Activated naive CD4-positive, alpha-beta T cell treated with Interleukin-2 at 50 U/mL for 16 hours (primary cell): ENCODE measurements around the gene MAN2A2.

ENCODE experiments used
- DNase-seq: peaks from one replicate; pipeline ENCODE4 v3.0.0-alpha.2; 2020

MAN2A2 gene

DNA sequence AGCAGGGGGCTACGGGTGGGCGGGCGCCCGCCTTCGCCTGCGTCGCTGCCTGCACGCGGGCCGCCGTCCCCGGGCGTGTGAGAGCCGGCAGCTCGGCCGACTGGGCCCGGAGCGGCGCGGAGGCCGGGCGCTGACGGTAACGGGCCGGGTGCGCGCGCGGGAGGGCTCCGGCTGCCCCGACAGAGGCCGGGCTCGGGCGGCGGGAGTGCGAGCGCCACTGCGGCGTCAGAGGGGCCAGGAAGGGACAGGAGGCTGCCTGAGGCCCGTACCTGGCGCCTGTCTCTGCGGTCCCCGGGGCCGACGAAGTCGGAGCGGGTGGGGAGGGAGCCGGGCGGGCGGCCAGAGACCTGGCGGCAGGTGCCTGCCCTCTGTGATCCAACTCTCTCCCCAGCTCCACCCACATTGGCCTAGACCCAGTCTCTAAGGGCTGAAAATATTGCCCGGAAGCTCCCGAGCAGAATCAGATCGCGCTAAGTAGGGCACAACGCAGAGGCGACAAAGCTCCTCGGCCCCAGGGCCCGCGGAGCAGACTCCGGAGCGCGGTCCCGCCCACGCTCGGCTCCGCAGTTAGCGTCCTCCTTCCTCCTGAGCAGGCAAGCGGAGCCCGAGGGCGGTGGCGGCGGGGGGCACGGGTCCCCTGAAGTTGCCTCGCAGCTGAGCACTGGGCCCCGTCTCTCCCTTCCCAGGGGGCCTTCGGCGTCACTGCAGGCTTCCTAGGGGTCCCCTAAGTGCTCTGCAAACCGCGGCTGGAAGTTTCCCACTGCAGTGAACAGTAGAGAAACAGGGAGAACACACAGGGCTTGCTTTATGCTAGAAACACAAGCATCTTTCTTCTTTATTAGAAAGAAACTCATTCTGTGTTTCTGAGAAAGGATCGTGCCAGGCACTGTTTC, at the start of gene MAN2A2:
Gene MAN2A2 (plus strand): TSS at position 463 of the 893 bp plus-strand sequence. CDS start 906 bp downstream, outside the sequence.
- peak; percentile 83 for DNase-seq

DNA sequence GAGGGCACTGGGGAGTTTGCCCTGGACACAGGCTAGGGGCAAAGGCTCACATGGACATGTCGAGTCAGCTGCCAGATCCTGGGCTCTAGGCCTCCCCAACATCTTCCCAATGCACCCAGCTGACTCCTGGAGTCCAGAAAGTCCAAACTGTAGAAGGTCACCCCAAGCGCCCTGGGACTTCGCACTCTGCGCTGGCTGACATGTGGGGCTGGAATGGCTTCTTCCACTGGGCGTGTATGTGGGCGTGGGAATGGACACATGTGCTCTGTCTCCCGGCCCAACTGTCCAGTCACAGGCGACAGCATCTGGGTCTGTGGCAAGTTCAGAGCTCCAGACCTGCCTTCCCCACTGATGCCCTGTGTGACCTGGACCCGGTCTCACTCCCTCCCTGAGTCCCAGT, 48.0 kb upstream of the MAN2A2 start:
- DNase-seq: no peak

DNA sequence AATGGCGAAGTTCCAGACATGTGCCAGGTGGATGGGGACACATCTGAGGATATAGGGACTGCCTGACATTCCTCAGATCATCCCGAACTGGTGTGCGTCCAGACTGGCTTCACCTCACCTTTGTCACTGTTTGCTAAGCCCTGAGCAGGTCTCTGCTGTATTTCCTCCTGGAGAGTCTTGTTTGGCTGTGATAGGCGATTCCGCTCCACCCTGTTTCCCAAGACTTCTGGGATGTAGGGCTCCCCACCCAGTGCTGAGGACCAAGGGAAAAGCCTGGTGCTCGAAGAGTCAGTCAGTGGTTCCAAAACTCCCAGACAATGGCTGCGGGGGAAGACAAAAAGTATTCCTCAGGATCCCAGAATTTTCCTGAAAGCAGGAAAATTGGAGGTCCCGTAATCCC, 45.8 kb upstream of the MAN2A2 start:
- DNase-seq: no peak

DNA sequence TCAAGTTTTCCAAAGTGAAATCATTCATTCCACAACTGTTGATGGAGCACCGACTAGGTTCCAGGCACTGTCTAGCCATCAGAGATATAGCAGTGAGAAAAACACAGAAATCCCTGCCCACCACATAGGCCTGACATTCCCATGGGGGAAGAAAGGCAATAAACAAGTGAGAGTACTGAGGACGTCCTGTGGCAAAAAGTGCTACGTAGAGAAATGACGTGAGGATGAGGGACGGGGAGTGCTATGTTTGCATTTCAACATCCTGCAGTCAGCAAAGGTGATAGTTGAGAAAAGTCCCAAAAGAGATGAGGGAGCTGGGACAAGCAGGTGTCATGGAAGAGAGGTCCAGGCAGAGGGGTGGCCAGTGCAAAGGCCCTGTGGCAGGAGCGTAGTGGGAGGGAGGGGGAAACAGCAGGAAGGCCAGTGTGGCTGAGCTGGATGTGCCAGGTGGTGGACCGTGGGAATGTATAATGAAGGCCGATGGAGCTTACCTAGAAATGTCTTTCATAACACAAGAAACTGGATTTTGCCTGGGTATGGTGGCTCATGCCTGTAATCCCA, 45.1 kb upstream of the MAN2A2 start:
- DNase-seq: no peak

DNA sequence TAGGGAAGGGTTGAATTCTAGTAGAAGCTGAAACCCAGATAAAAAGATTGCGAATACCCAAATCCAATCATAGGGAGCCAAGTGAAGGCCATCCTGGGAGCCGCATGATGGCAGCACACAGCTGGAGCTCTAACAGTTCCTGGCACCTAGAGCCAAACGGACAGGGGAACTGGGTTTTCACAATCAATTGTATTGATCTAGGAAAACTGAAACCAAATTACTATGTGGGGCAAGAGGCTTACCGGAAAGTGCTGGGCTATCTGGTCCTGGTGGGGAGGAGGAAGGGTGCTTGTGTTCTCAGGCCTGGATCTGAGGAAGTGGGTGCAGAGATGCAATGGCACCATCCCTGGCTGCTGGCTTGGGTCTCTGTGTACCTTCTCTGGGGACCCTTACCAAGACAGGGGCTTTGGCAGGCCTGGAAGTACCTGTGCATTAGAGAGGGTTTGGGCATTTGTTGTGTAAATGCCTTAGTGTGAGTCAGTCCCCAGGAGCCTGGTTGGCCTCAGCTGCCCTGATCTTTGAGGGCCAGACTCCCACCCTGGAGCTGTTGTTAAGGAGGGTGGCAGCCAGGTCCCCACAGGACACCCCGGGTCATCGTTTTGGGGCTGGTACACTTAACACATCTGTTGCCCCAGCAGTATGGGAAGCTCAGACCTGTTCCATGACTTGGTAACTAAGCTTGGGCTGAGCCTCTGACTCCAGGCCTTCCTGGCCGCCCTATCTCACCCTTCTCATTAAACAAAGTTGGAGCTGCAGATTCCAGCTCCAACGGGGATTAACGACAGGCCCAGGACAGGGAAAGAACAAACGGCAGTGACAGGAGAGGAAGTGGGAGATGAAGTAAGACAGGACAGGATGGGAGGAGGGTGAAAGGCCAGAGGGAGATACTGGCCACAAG, 43.6 kb upstream of the MAN2A2 start:
- DNase-seq: no peak

DNA sequence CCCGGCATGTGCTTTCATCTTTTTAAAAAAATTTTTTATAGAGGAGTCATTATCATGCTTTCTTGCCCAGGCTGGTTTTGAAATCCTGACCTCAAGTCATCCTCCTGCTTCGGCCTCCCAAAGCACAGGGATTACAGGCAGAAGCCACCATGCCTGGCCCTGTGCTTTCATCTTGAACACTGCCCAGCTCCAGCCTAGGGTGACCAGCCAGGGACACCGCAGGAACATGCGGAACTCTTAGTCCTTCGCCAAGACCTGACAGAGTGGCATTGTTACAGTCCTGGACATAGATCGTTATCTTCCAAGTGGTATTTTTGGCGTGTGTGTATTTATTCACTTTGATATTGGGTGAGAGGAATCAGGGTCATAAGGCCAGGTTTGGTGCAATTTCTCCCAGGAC, 42.7 kb upstream of the MAN2A2 start:
- DNase-seq: no peak

DNA sequence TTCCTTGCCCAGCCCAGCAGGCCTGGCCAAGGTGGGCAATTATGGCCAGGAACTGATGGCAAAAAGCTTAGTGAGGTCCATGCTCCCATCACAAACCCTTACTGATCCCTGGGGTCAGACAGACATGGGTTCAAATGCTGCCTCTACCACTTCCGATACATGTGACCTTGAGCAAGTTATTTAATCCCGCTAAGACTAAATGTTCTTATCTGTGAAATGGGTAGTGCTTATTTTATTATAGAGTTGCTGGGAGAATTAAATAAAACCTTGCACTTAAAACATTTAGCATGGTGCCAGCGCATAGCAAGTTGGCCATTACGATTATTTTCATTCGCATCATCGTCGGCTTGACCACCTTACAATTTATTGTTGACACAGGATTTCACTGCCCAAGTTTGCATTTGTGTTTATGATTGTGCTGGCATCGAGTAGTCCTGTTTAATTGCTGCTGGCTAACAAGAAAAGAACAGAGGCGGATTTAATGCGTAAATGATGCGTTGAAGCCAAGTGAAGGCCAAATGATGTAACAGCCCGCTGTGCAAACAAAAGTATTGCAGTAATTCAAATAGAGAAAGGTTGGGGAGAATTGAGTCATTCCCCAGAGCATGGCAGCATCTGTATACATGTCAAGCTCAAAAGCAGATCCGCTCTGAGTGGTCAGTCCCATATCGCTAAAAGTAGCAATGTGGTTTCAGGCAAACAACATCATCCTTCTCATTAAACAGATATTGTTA, 42.0 kb upstream of the MAN2A2 start:
- no peak for DNase-seq

DNA sequence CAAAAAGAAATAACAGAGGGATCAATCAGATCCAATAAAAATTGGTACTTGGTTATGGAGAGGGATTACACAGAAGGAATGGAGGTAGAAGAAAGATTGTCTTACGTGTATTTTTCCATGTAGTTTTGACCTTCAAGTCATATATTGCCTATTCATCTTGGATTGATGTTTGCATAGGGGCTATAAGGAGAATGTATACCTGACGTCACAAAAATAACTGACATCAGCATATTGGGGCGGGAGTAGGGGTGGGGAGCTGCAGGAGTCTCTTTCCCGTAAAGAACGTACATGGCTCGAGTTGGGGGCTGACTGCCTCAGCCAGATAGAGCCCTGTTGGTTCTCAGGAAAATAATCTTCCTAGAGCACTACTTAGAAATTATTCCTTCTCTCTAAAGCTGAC, 40.6 kb upstream of the MAN2A2 start:
- DNase-seq: no peak

DNA sequence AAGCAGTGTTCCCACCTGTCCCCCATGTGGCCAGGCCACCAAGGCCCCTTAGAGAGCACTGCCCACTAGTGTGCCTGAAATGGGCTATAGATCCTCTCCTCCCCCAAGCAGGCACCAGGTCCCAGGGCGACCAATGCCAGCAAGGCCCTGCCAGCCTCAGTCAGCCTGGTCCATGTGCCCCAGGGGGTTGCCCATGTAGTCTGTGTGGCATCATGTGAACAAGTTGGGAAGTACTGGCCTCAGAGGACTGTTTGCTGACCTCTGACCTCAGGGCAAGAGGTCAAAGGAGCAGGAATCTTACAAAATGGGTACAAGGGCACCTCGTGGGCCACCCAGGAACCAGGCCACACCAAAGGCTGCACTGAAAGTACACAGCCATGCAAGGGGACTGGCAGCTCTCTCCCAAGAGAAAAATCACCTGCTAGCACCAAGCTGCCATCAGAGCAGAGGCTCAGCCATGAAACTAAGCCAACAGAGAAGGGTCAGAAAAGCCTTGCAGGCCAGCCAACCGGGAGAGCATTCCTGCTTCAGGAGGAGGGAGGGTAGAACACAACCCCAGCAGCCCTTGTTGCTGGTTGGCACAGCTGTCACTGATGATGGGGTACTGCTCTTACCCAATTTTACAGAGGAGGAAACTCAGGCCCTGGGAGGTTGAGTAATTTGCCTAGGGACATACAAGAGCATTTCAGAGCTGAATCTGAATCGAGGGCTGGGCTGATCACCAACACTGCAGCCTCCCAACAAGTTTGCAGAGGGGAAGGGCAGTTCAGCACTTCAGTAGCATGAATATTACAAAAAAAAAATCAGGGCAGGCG, 39.9 kb upstream of the MAN2A2 start:
- DNase-seq: no peak

DNA sequence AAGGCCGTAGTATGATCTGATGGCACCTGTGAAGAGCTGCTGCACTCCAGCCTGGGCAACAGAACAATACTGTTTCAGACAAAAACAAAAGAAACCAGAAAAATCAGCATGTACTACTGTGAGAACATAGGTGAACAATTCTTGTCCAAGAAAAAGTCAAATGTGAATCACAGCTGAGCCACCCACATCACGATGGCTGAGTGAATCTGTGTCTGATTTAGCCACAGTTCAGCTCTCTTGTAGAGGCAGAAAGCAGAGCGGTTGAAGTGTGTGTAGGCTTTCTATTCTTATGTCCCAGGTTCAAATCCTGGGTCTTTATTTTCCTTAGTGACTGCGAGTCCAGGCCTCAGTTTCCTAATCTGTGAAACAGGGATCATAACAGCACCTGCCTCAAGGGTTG, 39.1 kb upstream of the MAN2A2 start:
- no peak for DNase-seq

DNA sequence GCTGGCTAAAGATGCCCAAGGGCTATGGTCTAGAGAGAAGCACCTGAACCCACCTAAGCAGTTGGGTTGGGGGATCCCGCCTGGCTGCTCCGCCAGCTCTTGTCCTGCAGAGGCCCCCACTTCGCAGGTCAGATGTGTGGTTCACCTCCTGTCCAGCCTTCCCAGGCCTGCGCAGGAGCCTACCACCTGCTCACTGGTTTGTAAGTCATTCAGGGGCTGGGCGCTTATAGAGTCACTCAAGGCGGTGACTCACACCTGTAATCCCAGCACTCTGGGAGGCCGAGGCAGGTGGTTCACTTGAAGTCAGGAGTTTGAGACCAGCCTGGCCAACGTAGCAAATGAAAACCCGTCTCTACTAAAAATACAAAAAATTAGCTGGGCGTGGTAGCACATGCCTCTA, 38.6 kb upstream of the MAN2A2 start:
- no peak for DNase-seq

DNA sequence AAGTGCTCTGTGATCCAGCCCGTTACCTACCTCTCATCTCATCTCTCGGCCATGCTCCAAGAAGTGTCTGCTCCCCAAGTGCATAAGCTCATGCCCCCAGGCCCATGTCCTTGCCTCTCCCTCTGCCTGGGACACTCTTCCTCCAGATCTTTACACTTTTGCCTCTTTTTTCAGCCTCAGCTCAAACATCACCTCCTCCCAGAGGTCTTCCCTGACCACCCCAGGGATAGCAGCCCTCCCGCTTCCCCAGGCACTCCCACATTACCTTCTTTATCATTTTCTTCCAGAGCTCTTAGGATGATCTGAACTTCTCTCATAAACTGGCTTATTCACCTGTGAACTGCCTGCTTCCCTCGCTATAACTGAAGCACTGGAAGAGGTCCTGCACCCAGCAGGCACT, 37.4 kb upstream of the MAN2A2 start:
- no peak for DNase-seq

DNA sequence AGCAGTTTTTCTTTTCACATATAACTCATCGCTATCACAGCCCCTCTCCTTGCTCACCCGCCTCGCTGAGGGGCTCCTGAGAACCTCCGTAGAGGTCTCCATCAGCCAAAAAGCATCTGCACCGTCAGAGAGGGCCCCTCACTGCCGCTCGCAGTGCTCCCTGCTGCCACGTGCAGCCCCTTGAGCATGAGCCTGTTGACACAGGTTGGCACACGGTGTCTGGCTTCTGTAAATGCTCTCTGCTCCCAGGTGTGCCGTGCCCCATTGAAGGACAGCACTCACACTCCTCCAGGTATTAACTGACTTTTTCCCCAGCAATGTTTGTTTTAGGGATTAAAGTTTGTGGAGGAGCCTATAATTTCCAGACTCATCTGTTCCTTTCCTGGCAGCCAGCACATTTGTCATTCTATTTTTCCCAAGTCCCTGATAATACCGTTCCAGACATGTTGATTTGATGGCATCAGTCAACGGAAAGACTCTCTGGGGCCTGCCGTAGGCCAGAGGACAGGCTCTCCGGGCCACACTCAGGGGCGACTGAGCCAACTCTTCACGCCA, 36.9 kb upstream of the MAN2A2 start:
- DNase-seq: no peak

DNA sequence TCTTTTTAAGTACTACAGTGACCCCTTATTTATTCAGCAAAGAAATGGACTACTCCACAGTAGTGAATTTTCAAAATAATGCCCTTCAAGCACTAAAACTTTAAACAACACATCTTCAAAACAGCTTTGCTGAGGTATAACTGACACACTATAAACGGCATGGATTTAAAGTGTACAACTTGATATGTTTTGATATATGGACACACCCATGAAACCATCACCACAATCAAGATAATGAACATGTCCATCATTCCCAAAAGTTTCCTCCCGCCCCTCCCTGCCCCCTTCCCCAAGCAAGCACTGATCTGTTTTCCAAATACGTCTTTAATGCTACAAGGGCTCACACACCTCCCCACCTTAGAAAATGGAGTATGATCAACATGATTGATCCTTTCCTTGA, 36.3 kb upstream of the MAN2A2 start:
- no peak for DNase-seq

DNA sequence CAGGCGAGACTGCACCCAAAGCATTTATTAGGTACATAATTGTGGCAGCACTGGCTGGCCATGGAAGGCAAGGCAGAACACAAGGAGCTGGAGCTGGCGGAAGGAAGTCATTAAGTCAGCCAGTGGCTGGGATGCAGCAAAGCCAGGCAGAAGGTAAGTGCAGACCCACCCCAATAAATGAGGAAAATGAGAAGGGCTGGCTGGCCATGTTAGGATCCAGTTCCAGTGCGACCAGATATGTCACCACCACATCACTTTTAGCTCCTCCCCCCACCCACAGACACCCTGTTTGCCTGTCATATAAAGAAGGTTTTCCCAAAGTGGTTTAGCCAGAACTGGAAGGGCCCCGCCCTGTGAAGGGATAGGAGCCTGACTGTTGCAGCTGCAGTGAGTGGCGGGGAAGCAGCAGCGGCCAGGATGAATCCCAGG, 34.8 kb upstream of the MAN2A2 start, which contains the start of gene FURIN:
Gene FURIN (plus strand): TSS at position 328 of the 429 bp plus-strand sequence. CDS start 7,153 bp downstream, outside the sequence.
- DNase-seq: no peak

DNA sequence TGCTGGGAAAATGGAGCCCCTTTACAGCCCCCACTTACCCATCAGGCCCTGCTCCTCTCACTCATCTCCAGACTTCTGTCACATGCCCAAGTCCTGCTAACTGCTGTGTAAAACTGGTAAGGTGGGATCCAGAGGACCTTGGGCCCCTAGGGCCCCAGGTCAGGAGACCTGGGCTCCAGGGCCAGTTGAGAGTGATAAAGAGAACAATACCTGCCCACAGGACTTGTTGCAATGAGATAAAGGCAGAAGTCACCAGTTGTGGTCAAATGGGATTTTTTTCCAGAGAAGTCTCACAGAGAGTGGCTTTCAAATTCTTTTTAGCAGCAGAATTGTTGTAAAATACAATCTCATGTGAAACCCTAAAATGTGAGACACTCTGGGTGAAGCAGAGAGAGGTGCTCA, 34.0 kb upstream of the MAN2A2 start:
- DNase-seq: no peak

DNA sequence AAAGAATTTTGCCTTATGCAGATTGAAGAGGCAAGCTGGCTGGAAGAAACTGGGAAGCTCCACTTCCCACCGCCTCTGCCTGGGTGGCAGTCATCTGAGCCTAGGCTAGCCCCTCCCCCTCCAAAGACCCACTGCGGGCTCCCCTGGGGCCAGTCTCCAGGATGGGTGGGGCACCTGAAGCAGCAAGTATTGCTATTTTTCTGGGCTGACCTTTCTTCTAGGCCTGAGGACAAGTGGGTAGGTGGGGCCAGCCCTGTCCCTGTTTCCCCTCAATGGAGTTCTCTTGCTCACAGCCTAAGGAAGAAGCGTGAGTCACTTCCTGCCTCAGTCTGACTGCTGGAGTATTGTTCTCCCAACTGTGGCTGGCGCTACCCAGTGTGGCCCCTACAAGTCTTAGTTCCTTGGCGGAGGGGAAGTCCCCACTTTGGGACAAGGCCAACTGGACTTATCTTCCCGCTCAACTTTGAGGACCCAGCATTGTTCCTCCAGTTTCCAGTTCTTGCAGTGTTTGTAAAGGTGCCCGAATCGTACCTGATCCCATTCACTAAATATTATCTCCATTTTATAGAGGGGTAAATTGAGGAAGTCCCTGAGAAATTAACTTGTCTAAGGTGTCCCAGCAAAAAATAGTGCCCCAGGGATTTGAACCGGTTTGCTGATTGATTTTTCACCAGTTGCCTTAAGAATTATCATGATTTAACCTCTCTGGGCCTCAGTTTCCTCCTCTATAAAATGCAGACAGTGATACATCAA, 33.3 kb upstream of the MAN2A2 start:
- DNase-seq: peak; percentile 41

DNA sequence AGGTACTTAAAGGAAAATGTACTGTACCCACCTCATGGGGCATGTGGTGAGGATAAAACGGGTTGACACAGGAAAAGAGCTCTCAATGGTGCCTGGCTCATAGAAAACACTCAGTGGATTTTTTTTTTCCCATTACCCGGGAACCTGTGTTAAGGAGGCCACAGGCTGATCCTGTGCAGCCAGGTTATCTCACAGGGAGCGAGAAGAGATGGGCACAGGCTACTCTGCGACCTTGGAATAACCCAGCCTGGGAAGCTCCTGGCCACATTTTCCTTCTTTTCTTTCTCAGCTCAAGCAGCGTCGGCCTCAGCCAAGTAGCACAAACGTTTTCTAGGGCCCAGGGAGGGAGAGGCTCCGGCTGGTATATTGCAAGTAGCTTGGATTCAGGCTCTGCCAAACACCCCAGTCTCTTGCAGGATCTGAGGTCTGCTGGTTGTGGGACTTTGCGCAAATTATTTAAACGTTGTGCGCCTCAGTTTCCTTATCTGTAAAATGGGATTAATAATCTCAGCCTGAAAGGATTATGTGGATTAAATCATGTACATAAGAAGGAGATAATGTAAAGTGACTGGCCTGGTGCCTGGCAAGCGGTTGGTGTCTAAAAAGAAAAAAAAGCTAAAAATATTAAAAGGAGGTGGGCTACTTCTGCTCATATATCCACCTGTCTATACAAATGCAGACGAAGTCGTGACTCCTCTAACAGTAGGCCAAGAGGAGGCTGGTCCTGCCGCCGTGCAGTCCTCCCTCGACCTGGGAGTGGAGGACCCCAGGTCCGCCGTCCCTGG, 32.6 kb upstream of the MAN2A2 start:
- no peak for DNase-seq

DNA sequence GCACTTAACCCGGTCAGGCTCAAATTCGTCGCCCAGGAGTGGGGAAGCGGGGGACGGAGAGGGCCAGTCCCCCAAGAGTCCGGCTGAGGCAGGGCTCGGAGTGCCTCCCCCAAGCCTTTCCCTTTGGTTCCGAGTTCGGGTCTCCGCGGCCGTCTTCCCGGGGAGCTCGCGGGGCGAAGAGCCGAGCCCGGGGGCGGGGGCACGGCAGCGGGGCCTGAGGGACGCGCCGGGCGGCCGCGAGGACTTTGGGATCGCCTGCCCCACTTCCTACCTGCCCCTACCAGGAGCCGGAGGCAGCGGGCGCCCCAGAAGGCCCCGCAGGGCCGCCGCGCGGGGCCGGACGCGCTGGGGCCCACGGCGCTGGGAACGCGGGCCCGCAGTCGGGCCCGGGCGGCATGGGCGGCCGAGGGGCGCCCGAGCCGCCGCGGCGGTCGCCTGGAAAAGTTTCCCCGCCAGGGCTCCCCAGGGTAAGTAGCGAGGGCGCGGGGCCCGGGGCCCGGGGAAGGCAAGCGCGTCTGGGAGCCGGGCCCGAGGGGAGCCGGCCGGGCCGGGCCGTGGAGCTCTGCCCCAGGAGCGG, 31.9 kb upstream of the MAN2A2 start:
- DNase-seq: peak; percentile 30
